GM19240 (cell line): Measurements from ENCODE around the gene CTBP2.
"Not testable (repeated sequence)": the region's sequence is repeated elsewhere in the genome, so short reads cannot be mapped to it uniquely, and the experiment has no call there.

Source experiments
- DNase-seq: peaks from one replicate; pipeline ENCODE4 v3.0.0; 2011; ENCODE audit warnings: low spot score; ENCODE audit not compliant: insufficient read length

Gene CTBP2

DNA sequence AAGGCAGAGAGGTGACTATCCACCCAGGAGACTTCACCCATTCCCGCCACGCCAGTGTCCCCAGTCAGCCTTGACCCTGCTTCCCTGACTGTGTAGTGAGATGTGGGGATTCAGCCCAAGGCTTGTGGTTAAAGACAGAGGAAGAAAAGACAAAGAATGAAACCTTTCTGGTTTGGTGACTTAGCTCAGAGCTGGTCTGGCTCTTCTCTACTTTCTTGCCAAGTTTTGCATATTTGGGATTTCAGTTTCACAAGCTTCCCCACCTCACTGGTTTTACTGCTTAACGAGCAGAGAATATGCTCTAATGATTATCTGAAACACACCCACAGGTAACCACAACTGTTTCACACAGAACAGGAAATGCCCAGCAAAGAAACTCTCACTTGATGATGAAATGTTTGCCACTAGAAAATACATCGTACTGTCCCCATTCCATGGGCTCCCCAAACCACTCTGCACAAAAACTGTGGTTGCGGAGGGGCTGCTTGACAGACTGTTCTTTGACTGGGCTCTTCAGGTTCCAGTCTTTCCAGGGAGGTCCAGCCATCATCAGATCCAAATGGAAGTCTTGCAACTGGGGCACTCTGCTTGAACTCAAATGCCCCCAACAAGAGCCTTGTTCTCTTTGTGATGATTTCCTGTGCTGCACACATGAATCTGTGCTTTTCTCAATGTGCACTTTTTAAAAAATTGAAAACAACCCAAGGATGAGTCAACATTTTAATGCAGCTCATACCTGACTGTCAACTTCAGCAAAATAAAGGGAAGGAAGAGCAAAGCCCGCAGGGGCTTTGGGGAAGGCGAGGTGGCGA lies 95.5 kb downstream of the CTBP2 start:
- peak; percentile 70 for DNase-seq

DNA sequence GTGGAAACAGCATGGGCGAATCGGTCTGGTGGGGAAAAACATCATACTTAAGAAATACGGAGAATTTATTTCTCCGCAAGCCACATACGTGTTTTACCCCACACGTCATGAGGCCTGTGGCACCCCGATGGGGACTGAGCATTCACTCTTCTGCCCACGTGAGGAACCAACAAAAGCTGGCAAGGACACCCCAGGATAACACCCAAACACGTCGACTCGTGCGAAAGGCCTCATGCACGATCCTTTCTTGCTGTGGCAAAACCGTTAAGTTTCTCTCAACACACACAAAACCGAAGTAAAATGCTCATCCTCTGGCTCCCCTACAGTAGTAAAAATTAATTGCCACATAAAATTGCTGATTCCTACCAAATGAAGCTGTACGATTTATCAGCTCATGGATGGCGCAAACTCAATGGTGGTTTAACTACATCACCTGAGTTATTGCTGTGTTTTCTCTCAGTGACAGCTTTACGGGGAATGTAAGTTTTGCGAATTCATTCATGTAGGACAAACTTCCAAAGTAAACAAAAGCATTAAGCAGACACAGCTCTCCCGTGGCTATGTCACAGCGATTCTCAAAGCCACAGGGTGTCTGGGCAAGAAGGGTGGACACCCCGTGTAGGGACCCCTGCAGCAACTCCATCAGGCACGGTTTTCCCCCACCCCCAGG lies 97.0 kb downstream of the CTBP2 start:
- DNase-seq: no peak

DNA sequence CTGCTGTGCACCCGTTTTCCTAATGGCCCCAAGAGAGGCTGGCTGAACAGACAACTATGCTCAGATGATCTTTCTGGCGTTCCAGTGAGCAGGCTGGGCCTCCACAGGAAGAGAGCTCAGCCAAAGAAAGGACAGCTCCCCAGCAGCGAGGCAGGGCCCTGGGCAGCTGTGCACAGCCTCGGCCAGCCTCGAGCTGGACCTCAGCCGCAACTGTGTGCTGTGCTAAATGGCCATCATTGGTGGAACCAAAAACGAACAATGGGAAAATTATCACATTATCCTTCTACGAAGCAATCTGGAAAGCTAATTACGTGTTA lies 97.5 kb downstream of the CTBP2 start:
- no peak for DNase-seq

DNA sequence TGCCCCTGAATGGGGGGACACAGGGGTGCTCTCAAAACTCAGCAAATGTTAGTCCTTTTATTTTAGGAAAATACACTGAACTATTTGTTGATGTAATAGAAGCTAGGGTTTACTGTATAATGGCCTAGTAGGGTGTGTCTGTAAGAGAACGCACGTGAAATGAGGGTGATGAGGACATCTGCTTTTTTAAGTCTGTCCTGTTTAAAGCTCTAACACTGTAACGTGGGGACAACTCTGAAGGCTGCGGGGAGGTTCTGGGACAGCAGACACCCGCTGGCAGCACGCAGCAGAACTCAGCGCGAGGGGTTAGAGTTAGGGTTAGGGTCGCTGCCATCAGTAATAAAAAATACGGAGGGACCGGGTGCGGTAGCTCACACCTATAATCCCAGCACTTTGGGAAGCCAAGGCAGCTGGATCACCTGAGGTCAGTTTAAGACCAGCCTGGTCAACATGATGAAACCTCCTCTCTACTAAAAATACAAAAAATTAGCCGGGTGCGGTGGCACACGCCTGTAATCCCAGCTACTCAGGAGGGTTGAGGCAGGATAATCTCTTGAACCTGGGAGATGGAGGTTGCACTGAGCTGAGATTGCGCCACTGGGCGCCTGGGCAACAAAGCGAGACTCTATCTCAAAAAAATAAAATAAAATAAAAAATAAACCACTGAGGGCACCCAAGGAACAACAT lies 98.0 kb downstream of the CTBP2 start:
- DNase-seq: no peak

DNA sequence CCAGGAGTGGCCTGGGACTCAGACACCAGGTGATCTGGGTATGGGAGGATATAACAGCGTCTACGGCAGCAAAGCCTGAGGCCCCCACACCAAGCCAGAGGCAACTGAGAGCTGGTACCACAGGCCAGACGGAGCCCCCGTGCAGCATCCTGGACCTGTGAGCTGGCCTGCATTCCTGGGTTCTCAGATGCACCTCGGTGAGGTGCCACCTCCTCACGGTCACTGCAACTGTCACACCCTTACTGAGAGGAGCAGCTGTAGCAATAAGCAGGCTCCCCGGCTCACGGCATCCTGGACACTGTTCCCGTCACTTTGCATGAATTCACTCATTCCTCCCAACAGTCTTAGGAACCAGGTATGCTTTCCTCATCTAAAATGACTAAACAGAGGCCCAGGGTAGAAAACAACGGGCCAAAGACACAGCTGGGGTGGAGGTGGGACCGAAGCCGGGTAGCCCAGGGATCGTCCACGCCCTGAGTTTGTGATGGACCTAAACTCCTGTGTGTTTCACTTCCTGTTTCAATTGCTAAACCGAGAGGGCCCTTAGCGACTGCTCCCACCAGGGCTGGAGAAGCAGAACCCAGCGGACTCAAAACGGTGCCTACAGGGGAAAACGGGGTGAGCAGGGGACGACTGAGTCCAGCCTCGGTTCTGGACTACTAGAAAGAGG lies 98.7 kb downstream of the CTBP2 start:
- DNase-seq: no peak

DNA sequence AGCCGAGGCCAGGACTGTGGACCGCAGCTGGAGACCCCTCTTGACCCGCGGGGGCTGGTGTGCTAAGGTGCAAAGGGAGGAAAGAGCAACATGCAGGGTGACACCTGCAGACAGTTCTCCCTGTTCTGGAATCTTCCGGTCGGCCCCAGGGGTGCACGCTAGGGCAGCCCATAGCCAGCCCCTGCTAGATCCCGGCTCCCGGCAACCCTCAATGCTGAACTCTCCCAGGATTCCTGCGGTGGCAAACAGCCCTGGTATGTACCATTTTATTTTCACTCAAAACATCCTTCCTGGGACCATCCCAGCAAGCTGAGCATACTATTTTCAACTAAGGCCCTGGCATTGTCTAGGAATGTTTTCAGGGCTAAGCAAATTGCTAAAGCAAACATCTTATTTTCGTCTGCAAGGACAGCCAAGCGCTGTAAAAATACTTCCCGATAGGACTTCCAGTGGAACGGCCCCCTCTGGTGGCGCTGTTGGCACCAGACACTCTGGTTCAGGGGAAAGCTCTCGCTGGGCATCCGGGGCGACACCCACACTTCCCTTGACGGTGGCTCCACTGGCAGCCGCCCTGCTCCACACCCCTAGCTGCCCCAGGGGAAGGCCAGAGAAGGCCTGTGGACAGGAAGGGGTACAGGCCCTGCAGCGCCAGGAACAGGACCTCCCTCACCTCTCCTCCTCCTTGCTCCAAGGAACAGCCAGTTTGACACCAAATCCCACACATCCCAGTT lies 99.4 kb downstream of the CTBP2 start:
- DNase-seq: no peak

DNA sequence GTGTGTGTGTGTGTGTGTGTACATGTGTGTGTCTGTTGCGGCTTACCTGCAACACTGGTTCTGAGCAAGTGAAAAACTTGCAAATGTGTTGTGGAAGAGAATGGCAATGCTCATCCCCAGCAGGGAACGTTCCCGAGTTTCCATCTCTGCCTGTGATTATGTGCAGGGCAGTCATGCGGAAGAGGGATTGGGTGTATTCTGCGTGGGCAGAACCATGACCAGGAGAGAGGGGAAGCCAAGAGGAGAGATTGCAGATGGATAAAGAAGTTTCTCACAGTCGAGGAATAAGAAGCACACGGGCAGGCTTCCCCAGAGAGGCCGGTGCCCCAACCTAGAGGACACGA lies 99.9 kb downstream of the CTBP2 start:
- DNase-seq: no peak

DNA sequence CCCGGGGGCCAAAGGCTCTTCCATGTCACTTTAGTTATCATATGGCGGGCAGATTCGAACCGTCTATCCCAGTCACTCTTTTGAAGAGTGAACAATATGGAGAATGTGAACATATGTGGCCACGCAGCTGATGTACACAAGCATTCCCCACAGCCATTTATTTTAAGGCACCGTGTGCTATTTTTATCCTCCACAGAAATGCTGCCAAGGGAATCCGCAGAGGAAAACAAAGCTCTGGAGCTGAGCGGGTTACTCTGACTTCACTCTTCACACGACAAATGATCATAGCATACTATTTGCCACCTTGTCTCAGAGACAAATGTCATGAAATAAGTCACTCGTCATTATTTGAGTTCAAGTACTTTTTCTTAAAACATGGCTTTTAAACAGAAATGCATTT lies 100.3 kb downstream of the CTBP2 start:
- DNase-seq: no peak

DNA sequence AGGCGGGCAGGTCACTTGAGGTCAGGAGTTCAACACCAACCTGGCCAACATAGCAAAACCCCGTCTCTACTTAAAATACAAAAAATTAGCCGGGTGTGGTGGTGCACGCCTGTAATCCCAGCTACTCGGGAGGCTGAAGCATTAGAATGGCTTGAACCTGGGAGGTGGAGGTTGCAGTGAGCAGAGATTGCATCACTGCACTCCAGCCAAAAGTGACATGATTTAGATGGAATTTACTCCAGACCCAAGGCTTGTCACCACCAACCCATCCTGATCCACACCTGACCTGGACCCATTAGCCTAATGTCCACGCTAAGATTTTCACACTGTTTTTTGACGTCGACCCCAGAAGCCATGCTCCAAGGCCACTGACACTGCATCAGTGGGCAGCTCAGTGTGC lies 101.0 kb downstream of the CTBP2 start:
- not testable (repeated sequence) for DNase-seq

DNA sequence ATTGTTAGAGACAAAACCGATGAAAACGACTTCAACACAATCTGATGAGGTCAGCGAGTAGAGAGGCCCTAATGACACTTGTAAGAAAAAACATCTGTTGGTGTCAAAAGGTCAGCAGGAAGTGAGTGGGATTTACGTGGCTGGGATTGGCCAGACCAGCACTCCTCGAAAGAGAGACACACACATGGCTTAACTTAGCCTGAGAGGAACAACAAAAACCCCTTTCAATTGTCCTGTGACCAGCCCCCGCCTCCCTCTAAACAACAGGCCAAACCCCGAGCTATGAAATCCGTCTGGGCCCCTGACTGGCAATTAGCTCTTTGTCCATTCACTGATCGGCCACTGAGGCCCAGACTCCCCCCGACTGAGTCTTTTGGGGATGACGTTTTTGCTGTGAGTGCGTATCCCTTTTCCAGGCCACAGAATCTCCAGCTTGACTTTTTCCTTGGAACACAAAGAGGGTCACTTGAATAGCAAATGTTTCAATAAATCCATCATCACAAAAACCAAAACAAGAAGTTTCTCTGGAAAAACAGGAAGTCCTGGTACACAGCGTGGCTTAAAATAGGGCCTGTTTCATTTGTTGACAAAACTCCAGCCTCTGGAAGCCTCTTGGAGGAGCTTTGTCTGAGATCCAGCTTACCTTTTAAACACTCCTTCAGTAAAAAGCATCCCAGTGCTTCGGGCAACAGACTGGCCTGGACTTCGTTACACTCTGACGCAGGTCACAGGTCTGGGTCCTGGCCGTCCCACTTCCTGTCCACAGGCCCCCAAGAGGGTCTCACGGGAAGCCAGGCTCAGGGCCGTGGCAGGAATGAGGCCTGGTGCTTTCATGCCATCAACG lies 103.0 kb downstream of the CTBP2 start:
- DNase-seq: no peak

DNA sequence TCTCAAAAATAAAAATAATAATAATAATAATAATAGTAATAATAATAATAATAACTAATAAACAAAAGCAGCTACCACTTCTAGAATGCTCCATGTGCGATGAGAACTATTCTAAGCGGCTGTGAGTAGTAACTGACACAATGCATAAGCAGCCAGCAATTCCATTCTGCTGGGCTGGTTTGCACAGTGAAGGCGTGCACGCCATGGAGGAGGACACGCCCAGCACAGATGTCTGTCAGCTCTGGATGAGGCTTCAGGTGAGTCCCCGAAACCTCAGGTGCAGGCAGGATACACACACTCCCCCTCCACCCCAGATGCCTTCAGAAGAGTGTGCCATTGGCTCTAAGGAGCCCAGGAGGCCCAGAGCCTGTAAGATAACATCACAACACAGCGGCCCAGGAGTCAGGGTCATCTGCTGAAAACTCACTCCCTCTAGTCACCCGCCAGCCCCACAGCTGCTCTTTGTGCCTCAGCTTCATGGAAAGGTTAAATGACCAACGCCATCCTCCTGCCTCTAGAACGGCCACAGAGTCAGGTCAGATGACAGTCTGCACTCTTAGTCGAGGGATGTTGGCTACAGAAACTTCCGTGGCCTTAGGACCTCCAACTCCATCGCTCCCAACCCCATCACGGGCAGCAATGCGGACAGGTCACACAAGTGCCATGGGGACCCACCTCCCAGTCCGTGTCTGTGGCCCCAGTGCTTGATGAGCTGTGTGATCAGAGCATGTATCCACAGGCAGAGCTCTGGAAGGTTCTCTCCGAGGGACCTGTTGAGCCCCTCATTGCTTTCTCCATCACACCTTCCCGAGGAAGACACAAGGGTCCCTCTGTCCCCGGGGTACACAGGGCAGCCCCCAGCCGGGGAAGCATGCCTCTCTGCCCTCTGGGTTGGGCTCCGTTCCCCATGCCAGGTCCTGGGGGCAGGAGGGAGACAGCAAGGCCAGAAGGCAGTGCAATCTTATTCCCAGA lies 103.9 kb downstream of the CTBP2 start:
- DNase-seq: no peak

DNA sequence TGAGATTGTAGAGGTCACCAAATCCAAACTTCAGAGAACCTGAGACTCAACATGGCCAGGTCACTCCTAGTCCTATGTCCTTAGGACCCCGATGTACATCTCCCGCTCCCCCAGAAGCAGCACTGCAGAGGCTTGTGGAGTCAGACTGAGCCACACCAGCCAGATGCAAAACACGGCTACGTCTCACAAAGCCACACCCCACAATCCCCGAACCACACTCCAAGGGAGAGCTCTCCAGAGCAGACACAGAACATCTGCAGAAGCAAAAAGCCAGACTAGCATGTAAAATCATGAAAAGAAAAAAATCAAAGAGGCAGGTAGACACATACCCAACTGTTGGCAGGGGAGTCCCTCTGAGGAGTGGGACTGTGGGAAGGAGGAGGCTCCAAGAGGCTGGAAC lies 104.9 kb downstream of the CTBP2 start:
- DNase-seq: no peak

DNA sequence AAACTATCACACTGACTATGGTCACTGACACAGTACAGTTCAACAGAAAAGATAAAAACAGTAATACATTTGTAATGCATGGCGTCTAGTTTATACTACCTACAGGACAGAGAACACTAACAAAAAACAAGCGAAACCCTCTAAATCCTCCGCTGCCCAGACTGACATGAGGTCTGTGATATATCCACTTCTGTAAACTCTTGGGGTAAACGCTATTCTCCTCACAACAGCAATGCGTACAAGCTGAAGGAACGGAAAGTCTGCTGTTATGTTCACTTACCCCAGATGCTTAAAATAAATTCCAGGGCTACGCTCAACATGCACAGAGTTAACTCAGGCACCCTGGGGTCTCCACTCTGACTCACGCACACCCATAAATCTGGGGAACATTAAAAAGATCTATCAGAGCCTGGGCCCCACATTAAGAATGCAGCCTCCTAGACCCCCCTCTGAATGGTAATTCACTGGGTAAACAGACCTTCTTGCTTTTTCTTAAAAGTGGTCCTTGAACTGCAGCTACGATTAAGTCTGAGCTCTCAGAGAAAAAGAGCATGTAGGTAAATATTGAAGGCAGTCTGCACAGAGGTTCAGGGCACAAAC lies 105.6 kb downstream of the CTBP2 start:
- DNase-seq: no peak

DNA sequence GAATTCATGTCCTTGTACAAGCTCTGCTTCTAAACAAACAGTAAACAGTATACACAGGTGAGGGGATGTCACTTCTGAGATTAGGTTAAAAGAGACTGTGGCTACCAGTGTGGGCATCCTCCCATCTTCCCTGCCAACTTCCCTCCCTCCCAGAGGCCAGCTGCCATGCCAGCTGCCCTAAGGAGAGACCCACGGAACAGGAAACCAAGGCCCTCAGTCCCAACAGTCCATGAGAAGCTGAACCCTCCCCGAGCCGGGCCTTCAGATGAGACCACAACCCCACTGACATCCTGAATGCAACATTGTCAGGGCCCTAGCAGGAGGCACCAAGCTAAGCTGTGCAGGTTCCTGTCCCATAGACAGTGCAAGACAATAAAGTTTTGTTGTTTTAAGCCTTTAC lies 106.1 kb downstream of the CTBP2 start:
- DNase-seq: no peak

DNA sequence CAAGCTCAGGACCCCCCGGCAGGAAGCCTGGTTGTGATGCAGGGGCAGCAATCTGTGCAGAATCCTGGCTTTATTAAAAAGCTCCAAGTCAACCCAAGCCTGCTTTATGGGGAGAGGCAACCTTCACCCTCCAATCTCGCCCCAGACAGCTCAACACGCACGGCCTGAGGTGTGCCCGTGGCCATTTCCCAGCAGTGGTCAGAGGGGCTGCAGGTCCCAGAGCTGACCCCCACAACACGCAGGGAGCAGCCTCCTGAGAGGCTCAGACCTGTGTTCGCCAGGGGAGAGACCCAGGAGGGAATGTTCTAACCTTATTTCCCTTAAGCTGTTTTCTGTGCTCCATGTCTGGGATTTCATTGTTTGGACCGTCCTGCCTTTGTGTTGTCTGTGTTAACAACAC lies 108.2 kb downstream of the CTBP2 start:
- no peak for DNase-seq

DNA sequence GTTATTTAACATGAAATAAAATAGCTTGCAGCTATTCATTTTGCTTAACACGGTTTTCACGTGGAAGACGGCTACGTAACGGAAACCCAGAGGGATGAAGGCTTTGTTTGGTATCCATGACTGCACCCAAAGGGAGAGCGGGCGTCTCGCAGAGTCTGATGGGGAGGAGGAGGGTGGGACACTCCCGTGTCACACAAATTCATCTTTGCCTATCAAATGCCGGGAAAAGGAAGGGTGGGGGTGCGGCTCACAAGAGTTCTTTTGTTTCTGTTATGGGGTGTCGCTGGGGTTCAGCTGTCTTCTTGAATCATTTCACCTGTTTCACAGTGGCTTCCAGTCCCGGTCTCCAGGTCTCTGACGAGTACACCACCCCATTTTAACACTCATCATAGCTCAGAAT lies 110.0 kb downstream of the CTBP2 start:
- no peak for DNase-seq

DNA sequence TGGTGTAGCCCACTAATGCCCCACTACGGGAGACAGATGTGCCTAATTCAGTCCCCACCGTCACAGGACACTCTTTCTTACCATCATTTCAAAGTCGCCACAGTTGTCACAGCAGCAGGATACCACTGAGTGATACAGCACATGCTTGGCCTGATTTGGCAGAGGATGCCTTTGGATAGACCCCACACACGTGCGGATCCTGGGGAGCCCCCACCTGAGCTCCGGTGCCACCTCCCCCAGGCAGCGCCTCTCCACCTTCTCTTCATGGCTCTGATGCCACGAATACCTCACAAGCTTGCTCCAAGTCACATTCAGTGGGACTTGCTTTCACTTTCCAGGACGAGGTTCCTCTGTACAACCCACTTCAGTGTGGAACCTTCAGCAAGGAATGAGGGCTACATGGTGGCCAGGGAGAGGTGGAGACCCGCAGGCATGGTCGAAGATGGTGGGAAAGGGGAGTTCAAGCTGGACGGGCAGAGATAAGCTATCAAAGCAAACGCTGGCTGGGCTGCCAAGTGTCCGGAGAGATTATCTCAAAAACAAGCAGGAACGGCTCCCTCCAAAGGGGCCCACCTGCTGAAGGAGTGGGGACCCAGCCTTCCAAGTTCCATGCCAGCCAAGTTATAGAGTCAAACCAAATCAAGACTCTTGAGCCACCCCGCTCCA lies 111.0 kb downstream of the CTBP2 start:
- no peak for DNase-seq

DNA sequence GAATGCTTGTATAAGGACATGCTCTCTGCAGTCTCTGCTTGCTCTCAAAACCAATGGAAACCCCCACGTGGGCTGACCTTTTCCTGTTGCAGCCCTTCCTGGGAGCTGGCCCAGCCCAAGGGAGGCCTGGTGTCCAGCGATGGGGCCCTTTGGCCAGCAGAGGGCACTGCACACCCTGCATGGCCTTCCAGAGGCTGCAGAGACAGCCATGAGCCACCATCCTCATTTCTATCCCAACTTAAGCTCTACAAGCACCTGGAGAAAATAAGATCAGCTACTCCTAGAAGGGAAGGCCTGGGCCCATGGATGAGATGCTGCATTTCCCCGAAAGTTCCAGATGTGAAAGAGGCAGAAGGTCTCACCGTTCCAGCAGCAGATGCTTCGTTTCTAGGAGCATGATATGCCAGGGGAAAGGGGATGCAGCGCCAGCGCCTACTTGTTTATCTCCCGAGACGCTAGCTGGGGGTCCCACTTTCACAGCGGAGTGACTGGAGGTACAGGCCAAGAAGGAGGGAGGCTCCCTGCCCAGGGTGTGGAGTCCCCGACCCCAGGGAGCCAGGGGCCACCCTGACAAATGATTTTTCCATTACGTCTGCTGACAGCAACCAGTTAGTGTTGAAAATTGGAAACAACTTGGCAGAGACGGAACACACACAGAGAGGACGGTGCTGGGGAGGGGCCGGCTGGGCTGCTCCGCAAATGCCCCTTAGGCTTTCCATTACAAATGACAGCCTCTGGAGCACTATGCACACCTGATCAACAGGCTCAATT lies 112.1 kb downstream of the CTBP2 start:
- DNase-seq: peak; percentile 78
